ENCODE data around the gene TTLL7.

- no peak for TF ChIP-seq CTCF (IDR thresholded peaks at IDR 0.05)
- TF ChIP-seq EZH2phosphoT487 (IDR thresholded peaks at IDR 0.05), result no peak
Measured at GRCh38 chr1:83864991-83865390, 133.9 kb downstream of the TTLL7 start.
